SK-N-SH (cell line): ENCODE data around the gene ANKRD39.

Experiments
- CHD2 ChIP-seq: fragments of 150-350 bp; IDR thresholded peaks from 2 replicates; pipeline ENCODE4 v1.6.1; 2018; ENCODE audit warnings: low read length; ENCODE audit not compliant: partially characterized antibody
- CTCF ChIP-seq: fragments of 200-600 bp; sonication (generic); IDR thresholded peaks from 2 replicates; pipeline ENCODE4 v1.6.1; 2017; ENCODE audit warnings: antibody characterized with exemption, mild to moderate bottlenecking, moderate library complexity
- FOXJ3 ChIP-seq: sonication (generic); formaldehyde crosslinking; IDR thresholded peaks from 2 replicates; pipeline ENCODE4 v1.5.1; 2020; ENCODE audit warnings: mild to moderate bottlenecking, missing genetic modification reagents
- FOXM1 ChIP-seq: IDR thresholded peaks from 2 replicates; pipeline ENCODE4 v1.4.0; 2012; ENCODE audit warnings: low read depth, mild to moderate bottlenecking
- NFIC ChIP-seq: IDR thresholded peaks from 2 replicates; pipeline ENCODE4 v1.4.0; 2012; ENCODE audit warnings: borderline replicate concordance
- POLR2AphosphoS5 ChIP-seq: IDR thresholded peaks from 2 replicates; pipeline ENCODE4 v1.6.1; 2012; ENCODE audit warnings: low read depth, low read length
- REST ChIP-seq: IDR thresholded peaks from 2 replicates; pipeline ENCODE4 v1.6.1; 2012; ENCODE audit warnings: mild to moderate bottlenecking, low read depth, low read length, moderate library complexity

- TF ChIP-seq CTCF = no peak
- TF ChIP-seq CHD2 = no peak
- no peak for TF ChIP-seq FOXJ3 (CRISPR knock-in tag)
- no peak for TF ChIP-seq NFIC
- TF ChIP-seq FOXM1 = no peak
- no peak for TF ChIP-seq POLR2AphosphoS5
- TF ChIP-seq REST = no peak
Measured at GRCh38 chr2:96839293-96839874, 18.4 kb downstream of the ANKRD39 start.
